Endothelial cell of umbilical vein (primary cell): ENCODE data around the gene FOXJ1. TPM values are rescaled to one million over a fixed set of nuclear protein-coding genes. Genes with fewer than 3 reads are reported as not detected.

ENCODE experiments used
- BruUV-seq: library from RNA; stranded (reverse); fragments of 400-500 nt; replicated peaks from 2 replicates; lab custom pipeline; 2021; lab: Mats Ljungman, UMichigan
- CTCF ChIA-PET: fragments of 300-600, 350-600 bp; sonication (Branson Sonifier 250); formaldehyde crosslinking; loops from one replicate; lab custom pipeline; 2021; ENCODE audit warnings: antibody characterized with exemption, inconsistent platforms; lab: Charles Lee
- POLR2A ChIA-PET: fragments of 300-600, 350-600 bp; sonication (Branson Sonifier 250); formaldehyde crosslinking; loops from one replicate; lab custom pipeline; 2021; ENCODE audit warnings: antibody characterized with exemption, inconsistent platforms; lab: Charles Lee
- DNase-seq: peaks from one replicate; pipeline ENCODE4 v3.0.0-alpha.2; 2011; ENCODE audit warnings: low read depth, low spot score
- FAIRE-seq: peaks from 2 replicates; lab custom pipeline; 2011; peaks lifted over from hg19 to GRCh38; lab: Jason Lieb, UNC
- H2AFZ ChIP-seq: 2 replicates; pipeline ENCODE4 v1.6.0; 2012; ENCODE audit warnings: low read depth, low read length, control low read depth, inconsistent platforms
- H3K27ac ChIP-seq: 2 replicates; pipeline ENCODE4 v1.5.1; 2011; ENCODE audit warnings: low read depth, mild to moderate bottlenecking, control low read depth, low read length, moderate library complexity; ENCODE audit not compliant: insufficient read depth
- H3K27me3 ChIP-seq, 2 experiments: 2 replicates each; pipeline versions ENCODE4 v1.6.0 to v1.6.1; 2011; ENCODE audit warnings: low read length in 2 of 2, mixed read lengths in 1 of 2; ENCODE audit not compliant: control insufficient read depth in 2 of 2, insufficient read depth in 2 of 2
- H3K36me3 ChIP-seq, 2 experiments: 2 replicates in 1 of 2; 3 replicates in 1 of 2; pipeline ENCODE4 v1.5.1; 2011; ENCODE audit warnings: low read length in 2 of 2, mild to moderate bottlenecking in 1 of 2, moderate library complexity in 1 of 2; ENCODE audit not compliant: control insufficient read depth in 2 of 2, insufficient read depth in 2 of 2; ENCODE audit errors: extremely low read depth in 1 of 2
- H3K4me1 ChIP-seq: 3 replicates; pipeline ENCODE4 v1.5.1; 2011; ENCODE audit warnings: mild to moderate bottlenecking, low read length; ENCODE audit not compliant: control insufficient read depth, insufficient read depth; ENCODE audit errors: extremely low read depth
- H3K4me2 ChIP-seq: 2 replicates; pipeline ENCODE4 v1.6.1; 2011; ENCODE audit warnings: low read length, control low read depth, mixed read lengths; ENCODE audit not compliant: insufficient read depth
- H3K4me3 ChIP-seq, 3 experiments: fragments of 200-600 bp in 1 of 3; sonication (generic), shearing (Covaris generic) in 1 of 3; replicated peaks in 1 of 3; 2 replicates each; pipeline ENCODE4 v1.5.1; 2011 to 2016; ENCODE audit warnings: control low read depth in 3 of 3, low read length in 3 of 3, mild to moderate bottlenecking in 2 of 3, inconsistent platforms in 1 of 3, low read depth in 1 of 3, moderate library complexity in 1 of 3; ENCODE audit not compliant: insufficient read depth in 1 of 3
- H3K79me2 ChIP-seq: 2 replicates; pipeline ENCODE4 v1.6.0; 2012; ENCODE audit warnings: low read length, inconsistent platforms; ENCODE audit not compliant: control insufficient read depth, insufficient read depth
- H3K9ac ChIP-seq: replicated peaks from 2 replicates; pipeline ENCODE3; 2011; ENCODE audit warnings: low read length, control low read depth; ENCODE audit not compliant: insufficient read depth; ENCODE audit errors: extremely low read depth
- H3K9me1 ChIP-seq: replicated peaks from 3 replicates; pipeline ENCODE4 v1.6.0; 2011; ENCODE audit warnings: mild to moderate bottlenecking, low read length; ENCODE audit not compliant: control insufficient read depth, insufficient read depth; ENCODE audit errors: extremely low read depth
- H3K9me3 ChIP-seq: replicated peaks from 2 replicates; pipeline ENCODE4 v1.5.1; 2012; ENCODE audit warnings: low read length, inconsistent platforms; ENCODE audit not compliant: control insufficient read depth, insufficient read depth
- H4K20me1 ChIP-seq: replicated peaks from 2 replicates; pipeline ENCODE3; 2011; ENCODE audit warnings: mild to moderate bottlenecking, low read length; ENCODE audit not compliant: control insufficient read depth, insufficient read depth; ENCODE audit errors: extremely low read depth
- EZH2 ChIP-seq: IDR thresholded peaks from 2 replicates; pipeline ENCODE4 v1.6.1; 2012; ENCODE audit warnings: borderline replicate concordance, low read depth, mild to moderate bottlenecking, moderate library complexity, low read length, inconsistent platforms; ENCODE audit not compliant: severe bottlenecking
- FOS ChIP-seq: IDR thresholded peaks from 2 replicates; pipeline ENCODE4 v1.6.1; 2011; ENCODE audit warnings: mild to moderate bottlenecking, low read length, moderate library complexity, borderline replicate concordance; ENCODE audit not compliant: insufficient read depth
- GATA2 ChIP-seq: IDR thresholded peaks from 2 replicates; pipeline ENCODE4 v1.7.0; 2011; ENCODE audit warnings: low read depth, mild to moderate bottlenecking, moderate library complexity, mixed read lengths, low read length; ENCODE audit not compliant: insufficient read length, insufficient read depth
- JUN ChIP-seq: IDR thresholded peaks from 2 replicates; pipeline ENCODE4 v1.6.1; 2011; ENCODE audit warnings: borderline replicate concordance, low read depth; ENCODE audit not compliant: insufficient read length, insufficient read depth
- MYC ChIP-seq: IDR thresholded peaks from one replicate; pipeline ENCODE4 v1.6.1; 2011; ENCODE audit warnings: mild to moderate bottlenecking, low read depth, low read length
- POLR2A ChIP-seq: IDR thresholded peaks from 2 replicates; pipeline ENCODE4 v1.6.1; 2012; ENCODE audit warnings: low read depth, mild to moderate bottlenecking, control low read depth, low read length
- POLR2AphosphoS5 ChIP-seq: IDR thresholded peaks from 2 replicates; pipeline ENCODE4 v1.6.1; 2012; ENCODE audit warnings: low read depth, mild to moderate bottlenecking, control low read depth, low read length, moderate library complexity; ENCODE audit not compliant: insufficient read depth
- dilution Hi-C: fragments of 300-500 bp; cut with MboI; formaldehyde crosslinking; loops from one replicate; pipeline ENCODE4 v1.15.0; 2019; ENCODE audit warnings: low sequenced_read_pairs; ENCODE audit not compliant: extremely low pct_ligation_motif_present
- intact Hi-C: fragments of 100-400 bp; cut with micrococcal nuclease; formaldehyde crosslinking; loops from one replicate; pipeline ENCODE4 v1.10.0; 2022
- polyA plus RNA-seq, 4 experiments: library from polyadenylated mRNA; depleted of rRNA in 3 of 4; stranded (reverse) in 3 of 4; unstranded in 1 of 4; fragments of >200 nt; gene quantifications; 2 replicates each; pipeline versions ENCODE4 v1.2.1 to v1.2.3, GENCODE V29; 2011 to 2012; ENCODE audit warnings: missing spikeins in 1 of 4
- total RNA-seq: library from RNA; stranded (reverse); gene quantifications from 2 replicates; pipeline ENCODE4 v1.2.3, GENCODE V29; 2021
- TF ChIP-seq, protein P1 (sequence below), 2 donors: IDR thresholded peaks; 1 replicate in 1 of 2; 2 replicates in 1 of 2; pipeline ENCODE4 v1.5.1; 2011; ENCODE audit warnings: low read length in 2 of 2, mild to moderate bottlenecking in 2 of 2, moderate library complexity in 2 of 2, control low read depth in 1 of 2, inconsistent platforms in 1 of 2, low read depth in 1 of 2; ENCODE audit not compliant: insufficient read depth in 1 of 2; ENCODE audit errors: extremely low read depth in 1 of 2
- TF ChIP-seq, protein P2 (sequence below): IDR thresholded peaks from 2 replicates; pipeline ENCODE4 v1.6.1; 2011; ENCODE audit not compliant: insufficient read depth, insufficient read length

Gene FOXJ1
- total and polyA plus RNA-seq, 2 donors (not counting 3 experiments of a cell fraction or from before 2014, with no cell fraction given): not detected

DNA sequence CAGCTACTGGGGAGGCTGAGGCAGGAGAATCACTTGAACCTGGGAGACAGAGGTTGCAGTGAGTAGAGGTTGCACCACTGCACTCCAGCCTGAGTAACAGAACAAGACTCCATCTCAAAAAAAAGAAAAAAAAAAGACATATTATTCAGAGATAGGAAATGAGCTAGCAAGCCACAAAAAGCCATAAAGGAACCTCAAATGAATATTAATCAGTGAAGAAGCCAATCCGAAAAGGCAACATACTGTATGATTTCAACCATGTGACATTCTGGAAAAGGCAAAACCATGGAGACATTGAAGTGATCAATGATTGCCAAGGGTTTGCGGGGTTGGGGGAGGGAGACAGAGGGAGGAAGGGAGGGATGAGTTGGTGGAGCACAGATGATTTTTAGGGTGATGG is 29.1 kb downstream of the FOXJ1 start:
- dilution Hi-C loops: no loop called here
- POLR2A ChIA-PET: no interaction called here

More for the DNA sequence above, 29.1 kb downstream of the FOXJ1 start:
- H3K79me2 ChIP-seq: no peaks in the 10 kb centered on the region
- no peak overlapping the region for H2AFZ ChIP-seq
- no TSS peak for BruUV-seq
- H3K36me3 ChIP-seq: no peaks in the 10 kb centered on the region
- FAIRE-seq: no peak
- no peak overlapping the region for H3K9ac ChIP-seq
- intact Hi-C loops: no loop called here
- H3K9me3 ChIP-seq: no peaks in the 10 kb centered on the region
- no peaks in the 10 kb centered on the region for H4K20me1 ChIP-seq
- H3K27ac ChIP-seq: no peak overlapping the region
- H3K27me3 ChIP-seq: no peaks in the 10 kb centered on the region
- no peak overlapping the region for H3K4me3 ChIP-seq
- DNase-seq: no peak
- no peaks in the 10 kb centered on the region for H3K9me1 ChIP-seq
- H3K4me2 ChIP-seq: no peak overlapping the region
- TF ChIP-seq JUN: no peak
- TF ChIP-seq POLR2AphosphoS5: no peak
- TF ChIP-seq MYC: no peak
- no peak for TF ChIP-seq POLR2A
- no peak for TF ChIP-seq GATA2
- TF ChIP-seq, protein P1, sequence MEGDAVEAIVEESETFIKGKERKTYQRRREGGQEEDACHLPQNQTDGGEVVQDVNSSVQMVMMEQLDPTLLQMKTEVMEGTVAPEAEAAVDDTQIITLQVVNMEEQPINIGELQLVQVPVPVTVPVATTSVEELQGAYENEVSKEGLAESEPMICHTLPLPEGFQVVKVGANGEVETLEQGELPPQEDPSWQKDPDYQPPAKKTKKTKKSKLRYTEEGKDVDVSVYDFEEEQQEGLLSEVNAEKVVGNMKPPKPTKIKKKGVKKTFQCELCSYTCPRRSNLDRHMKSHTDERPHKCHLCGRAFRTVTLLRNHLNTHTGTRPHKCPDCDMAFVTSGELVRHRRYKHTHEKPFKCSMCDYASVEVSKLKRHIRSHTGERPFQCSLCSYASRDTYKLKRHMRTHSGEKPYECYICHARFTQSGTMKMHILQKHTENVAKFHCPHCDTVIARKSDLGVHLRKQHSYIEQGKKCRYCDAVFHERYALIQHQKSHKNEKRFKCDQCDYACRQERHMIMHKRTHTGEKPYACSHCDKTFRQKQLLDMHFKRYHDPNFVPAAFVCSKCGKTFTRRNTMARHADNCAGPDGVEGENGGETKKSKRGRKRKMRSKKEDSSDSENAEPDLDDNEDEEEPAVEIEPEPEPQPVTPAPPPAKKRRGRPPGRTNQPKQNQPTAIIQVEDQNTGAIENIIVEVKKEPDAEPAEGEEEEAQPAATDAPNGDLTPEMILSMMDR (IDR thresholded peaks at IDR 0.05; ENCODE audit: extremely low read depth in 1 of 2, insufficient read depth in 1 of 2, low read depth in 1 of 2, low read length in 2 of 2): no peak
- TF ChIP-seq FOS: no peak
- TF ChIP-seq, protein P2, sequence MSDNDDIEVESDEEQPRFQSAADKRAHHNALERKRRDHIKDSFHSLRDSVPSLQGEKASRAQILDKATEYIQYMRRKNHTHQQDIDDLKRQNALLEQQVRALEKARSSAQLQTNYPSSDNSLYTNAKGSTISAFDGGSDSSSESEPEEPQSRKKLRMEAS: no peak
- no peak for TF ChIP-seq EZH2
- CTCF ChIA-PET: interaction anchor here (0.8 kb wide), 1 partner anchor 168 kb away, joined by 3 read pairs; no protein-coding TSS in a partner anchor
- H3K4me1 ChIP-seq: no peaks in the 10 kb centered on the region
